Measurements from ENCODE around the gene ACSL3.

ACSL3 gene

DNA sequence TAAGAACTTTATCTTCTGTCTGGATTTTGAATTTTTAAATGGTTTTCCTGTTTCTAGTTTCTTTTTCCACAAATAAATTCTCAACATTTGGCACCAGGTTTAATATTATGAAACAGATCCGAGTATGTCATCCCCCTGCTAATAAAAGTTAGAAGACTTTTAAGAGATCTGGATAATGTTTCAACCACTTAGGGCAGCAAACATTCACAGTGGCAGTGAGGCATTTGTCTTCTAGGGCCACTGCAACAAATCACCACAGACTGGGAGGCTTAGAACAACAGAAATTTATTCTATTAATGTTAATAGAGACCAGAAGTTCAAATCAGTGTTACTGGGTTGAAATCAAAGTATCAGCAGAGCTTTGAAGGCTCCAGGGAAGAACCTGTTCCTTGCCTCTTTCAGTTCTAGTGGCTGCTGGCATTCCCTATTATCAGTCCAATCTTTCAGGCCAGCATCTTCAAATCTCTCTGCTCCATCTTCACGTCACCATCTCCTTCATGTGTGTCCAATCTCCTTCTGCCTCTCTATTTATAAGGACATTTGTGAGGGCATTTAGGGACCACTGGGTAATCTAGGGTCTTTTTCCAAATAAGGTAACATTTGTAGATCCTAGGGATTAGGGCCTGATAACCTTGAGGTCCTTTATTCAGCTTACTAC is 23.4 kb downstream of the ACSL3 start:
- Histone ChIP-seq H3K36me3 (no peaks in the 10 kb centered on the region), H3K4me3 (ENCODE audit: low read depth in 1 of 2, low read length in 1 of 2) (no peak overlapping the region), H3K27me3 (no peaks in the 10 kb centered on the region), H3K9me3 (no peaks in the 10 kb centered on the region), H3K27ac (no peak overlapping the region), H3K4me1 (ENCODE audit: control insufficient read depth in 1 of 2, insufficient read depth in 1 of 2, low read depth in 1 of 2, low read length in 1 of 2) (no peaks in the 10 kb centered on the region)
- TF ChIP-seq, protein P1, sequence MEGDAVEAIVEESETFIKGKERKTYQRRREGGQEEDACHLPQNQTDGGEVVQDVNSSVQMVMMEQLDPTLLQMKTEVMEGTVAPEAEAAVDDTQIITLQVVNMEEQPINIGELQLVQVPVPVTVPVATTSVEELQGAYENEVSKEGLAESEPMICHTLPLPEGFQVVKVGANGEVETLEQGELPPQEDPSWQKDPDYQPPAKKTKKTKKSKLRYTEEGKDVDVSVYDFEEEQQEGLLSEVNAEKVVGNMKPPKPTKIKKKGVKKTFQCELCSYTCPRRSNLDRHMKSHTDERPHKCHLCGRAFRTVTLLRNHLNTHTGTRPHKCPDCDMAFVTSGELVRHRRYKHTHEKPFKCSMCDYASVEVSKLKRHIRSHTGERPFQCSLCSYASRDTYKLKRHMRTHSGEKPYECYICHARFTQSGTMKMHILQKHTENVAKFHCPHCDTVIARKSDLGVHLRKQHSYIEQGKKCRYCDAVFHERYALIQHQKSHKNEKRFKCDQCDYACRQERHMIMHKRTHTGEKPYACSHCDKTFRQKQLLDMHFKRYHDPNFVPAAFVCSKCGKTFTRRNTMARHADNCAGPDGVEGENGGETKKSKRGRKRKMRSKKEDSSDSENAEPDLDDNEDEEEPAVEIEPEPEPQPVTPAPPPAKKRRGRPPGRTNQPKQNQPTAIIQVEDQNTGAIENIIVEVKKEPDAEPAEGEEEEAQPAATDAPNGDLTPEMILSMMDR (IDR thresholded peaks at IDR 0.05) = no peak

DNA sequence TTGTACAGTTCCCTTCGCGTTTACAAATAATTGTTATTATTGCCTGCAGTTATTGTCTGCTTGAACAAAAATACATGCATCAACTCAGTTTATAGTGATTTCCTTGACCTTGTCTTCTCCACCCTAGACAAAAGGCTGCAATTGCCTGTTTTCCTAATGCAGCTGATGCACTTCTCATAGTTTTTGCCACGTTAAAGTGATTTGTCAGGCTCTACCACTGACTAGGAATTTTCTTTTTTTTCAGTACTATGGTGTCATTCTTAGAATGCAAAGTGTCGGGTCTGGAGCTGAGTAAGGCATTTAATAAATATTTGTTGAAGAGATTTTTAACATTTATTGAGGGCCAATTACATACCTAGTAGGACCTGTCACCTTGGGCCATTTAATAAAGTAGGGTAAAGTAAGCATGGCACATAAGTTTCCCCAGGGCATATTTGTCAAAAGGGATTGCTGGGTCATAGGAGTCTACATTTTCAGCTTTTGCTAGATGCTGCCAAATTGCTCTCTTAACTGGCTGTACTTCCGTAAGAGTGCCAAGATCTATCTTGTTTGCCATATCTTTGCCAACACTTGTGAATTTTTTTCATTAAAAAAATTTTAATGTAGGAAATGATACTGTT is 24.1 kb downstream of the ACSL3 start:
- no peaks in the 10 kb centered on the region for H3K27me3 ChIP-seq
- no peaks in the 10 kb centered on the region for H3K36me3 ChIP-seq
- TF ChIP-seq, protein P1 (IDR thresholded peaks at IDR 0.05) = no peak
- H3K4me1 ChIP-seq (ENCODE audit: control insufficient read depth in 1 of 2, insufficient read depth in 1 of 2, low read depth in 1 of 2, low read length in 1 of 2) = no peaks in the 10 kb centered on the region
- H3K9me3 ChIP-seq = no peaks in the 10 kb centered on the region
- H3K4me3 ChIP-seq (ENCODE audit: low read depth in 1 of 2, low read length in 1 of 2) = no peak overlapping the region
- no peak overlapping the region for H3K27ac ChIP-seq

DNA sequence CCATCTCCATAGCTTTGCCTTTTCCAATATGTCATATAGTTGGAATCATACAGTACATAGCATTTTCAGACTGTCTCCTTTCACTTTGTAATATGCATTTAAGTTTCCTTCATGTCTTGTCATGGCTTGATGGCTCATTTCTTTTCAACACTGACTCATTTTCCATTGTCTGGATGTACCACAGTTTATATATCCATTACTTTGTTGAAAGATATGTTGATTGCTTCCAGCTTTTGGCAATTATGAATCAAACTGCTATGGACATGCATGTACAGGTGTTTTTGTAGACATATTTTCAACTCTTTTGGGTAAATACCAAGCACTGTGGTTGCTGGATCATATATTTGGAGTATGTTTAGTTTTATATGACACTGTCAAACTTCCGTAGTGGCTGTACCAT is 26.3 kb downstream of the ACSL3 start:
- Histone ChIP-seq H3K9me3 (no peaks in the 10 kb centered on the region), H3K27me3 (no peaks in the 10 kb centered on the region), H3K27ac (no peak overlapping the region), H3K4me1 (ENCODE audit: control insufficient read depth in 1 of 2, insufficient read depth in 1 of 2, low read depth in 1 of 2, low read length in 1 of 2) (peaks cover 4 to 10% of the 10 kb centered on the region in 2 experiments), H3K36me3 (no peaks in the 10 kb centered on the region), H3K4me3 (ENCODE audit: low read depth in 1 of 2, low read length in 1 of 2) (no peak overlapping the region)
- TF ChIP-seq, protein P1 (IDR thresholded peaks at IDR 0.05) = no peak

DNA sequence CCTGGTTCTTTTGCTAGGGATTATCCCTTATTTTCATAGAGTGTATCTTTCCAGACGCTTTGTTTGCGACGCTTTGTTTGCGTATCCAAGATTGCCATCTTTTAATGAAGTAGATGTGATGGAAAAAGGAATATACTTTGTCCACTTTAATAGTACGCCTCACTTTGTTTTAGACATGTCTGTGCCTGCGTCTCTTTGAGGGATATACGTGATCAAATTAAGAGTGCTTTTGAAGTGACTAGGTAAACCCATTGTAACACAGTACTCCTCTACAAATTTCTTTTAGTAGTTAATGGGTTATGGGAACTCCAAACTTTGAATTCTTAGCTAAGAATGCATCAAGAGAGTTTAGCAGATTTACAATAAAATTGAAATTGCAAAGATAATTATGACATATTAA is 27.9 kb downstream of the ACSL3 start:
- no peaks in the 10 kb centered on the region for H3K36me3 ChIP-seq
- no peak overlapping the region for H3K27ac ChIP-seq
- no peak overlapping the region for H3K4me3 ChIP-seq (ENCODE audit: low read depth in 1 of 2, low read length in 1 of 2)
- TF ChIP-seq, protein P1 (IDR thresholded peaks at IDR 0.05) = no peak
- no peaks in the 10 kb centered on the region for H3K27me3 ChIP-seq
- no peaks in the 10 kb centered on the region for H3K9me3 ChIP-seq
- peaks cover 20 to 26% of the 10 kb centered on the region in 2 experiments for H3K4me1 ChIP-seq (ENCODE audit: control insufficient read depth in 1 of 2, insufficient read depth in 1 of 2, low read depth in 1 of 2, low read length in 1 of 2)

DNA sequence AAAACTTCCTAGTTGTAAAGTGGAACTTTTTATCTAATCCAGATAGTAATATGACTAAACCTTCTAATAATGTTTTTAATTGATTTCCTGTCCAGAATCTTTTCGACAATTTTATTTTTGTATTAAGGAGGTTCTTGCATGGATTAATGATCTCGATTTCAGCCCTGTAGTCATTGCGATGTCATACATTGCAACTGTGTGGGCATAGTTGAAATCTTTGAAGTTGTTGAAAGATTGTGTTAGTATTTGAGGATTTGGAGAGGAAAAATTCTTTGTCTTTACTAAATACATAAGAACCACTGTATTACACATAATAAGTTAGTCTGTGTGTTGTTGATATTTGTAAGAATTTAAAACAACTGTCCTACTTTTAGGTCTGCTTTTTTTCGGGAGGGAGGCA is 31.1 kb downstream of the ACSL3 start:
- no peaks in the 10 kb centered on the region for H3K27me3 ChIP-seq
- H3K4me3 ChIP-seq (ENCODE audit: low read depth in 1 of 2, low read length in 1 of 2) = no peak overlapping the region
- peak overlapping the region; percentile 69 for H3K27ac ChIP-seq
- peaks cover 30 to 41% of the 10 kb centered on the region in 2 experiments for H3K4me1 ChIP-seq (ENCODE audit: control insufficient read depth in 1 of 2, insufficient read depth in 1 of 2, low read depth in 1 of 2, low read length in 1 of 2)
- TF ChIP-seq, protein P1 (IDR thresholded peaks at IDR 0.05) = no peak
- H3K36me3 ChIP-seq = no peaks in the 10 kb centered on the region
- no peaks in the 10 kb centered on the region for H3K9me3 ChIP-seq

All from neutrophil (primary cell).